HEK293 (cell line): ENCODE data around the gene ITPA.
A peak's percentile ranks its signal among the peaks of the same experiment; 100 is the strongest.

ENCODE experiments used
- CTCF ChIA-PET: fragments of 350-600 bp; formaldehyde crosslinking; extraction: SDS; loops from one replicate; lab custom pipeline; 2021; ENCODE audit warnings: antibody characterized with exemption; lab: Yijun Ruan, JAX
- POLR2A ChIA-PET: fragments of 300-600 bp; formaldehyde crosslinking; extraction: SDS; loops from one replicate; lab custom pipeline; 2020; ENCODE audit warnings: antibody characterized with exemption, inconsistent platforms; lab: Yijun Ruan, JAX
- H3K27ac ChIP-seq: fragments of 200-500 bp; sonication (Bioruptor generic); 2 replicates; pipeline ENCODE4 v1.5.1; 2014; ENCODE audit warnings: low read depth, low read length, control low read depth, inconsistent platforms; ENCODE audit errors: extremely low read depth
- H3K36me3 ChIP-seq, 2 experiments: fragments of 200-500 bp in 1 of 2; sonication (Bioruptor generic) in 1 of 2; 1 replicate in 1 of 2; 2 replicates in 1 of 2; pipeline ENCODE4 v1.5.1; 2014 to 2017; ENCODE audit warnings: inconsistent platforms in 2 of 2, low read length in 2 of 2; ENCODE audit not compliant: control insufficient read depth in 2 of 2, insufficient read depth in 1 of 2
- H3K4me1 ChIP-seq: fragments of 200-500 bp; sonication (Bioruptor generic); 2 replicates; pipeline ENCODE4 v1.5.1; 2014; ENCODE audit warnings: mild to moderate bottlenecking, low read length, inconsistent platforms; ENCODE audit not compliant: control insufficient read depth, insufficient read depth
- H3K4me3 ChIP-seq: 2 replicates; pipeline ENCODE4 v1.5.1; 2011; ENCODE audit warnings: low read depth, mild to moderate bottlenecking, control low read depth, low read length, moderate library complexity
- H3K9me3 ChIP-seq: fragments of 200-500 bp; sonication (Bioruptor generic); 2 replicates; pipeline ENCODE4 v1.5.1; 2014; ENCODE audit warnings: low read depth, low read length, inconsistent platforms; ENCODE audit not compliant: control insufficient read depth, insufficient read depth
- CTCF ChIP-seq: fragments of 450-650 bp; formaldehyde crosslinking; IDR thresholded peaks from 2 replicates; pipeline ENCODE4 v1.5.1; 2016; ENCODE audit warnings: missing biosample characterization, missing genetic modification characterization
- HOXD13 ChIP-seq: sonication (generic); formaldehyde crosslinking; IDR thresholded peaks from 2 replicates; pipeline ENCODE4 v1.8.0; 2022; ENCODE audit warnings: missing genetic modification reagents, borderline replicate concordance
- KLF9 ChIP-seq: fragments of 450-650 bp; formaldehyde crosslinking; IDR thresholded peaks from 2 replicates; pipeline ENCODE4 v1.5.1; 2016; ENCODE audit warnings: missing biosample characterization, missing genetic modification characterization, low read depth
- OSR2 ChIP-seq: fragments of 450-650 bp; formaldehyde crosslinking; IDR thresholded peaks from 2 replicates; pipeline ENCODE4 v1.5.1; 2016; ENCODE audit warnings: missing biosample characterization, missing genetic modification characterization
- PBX3 ChIP-seq: sonication (generic); formaldehyde crosslinking; IDR thresholded peaks from 2 replicates; pipeline ENCODE4 v1.8.1; 2022; ENCODE audit warnings: mild to moderate bottlenecking, moderate library complexity, missing genetic modification reagents
- YY1 ChIP-seq: fragments of 450-650 bp; formaldehyde crosslinking; IDR thresholded peaks from 2 replicates; pipeline ENCODE4 v1.5.1; 2018; ENCODE audit warnings: missing biosample characterization, missing genetic modification characterization
- ZNF19 ChIP-seq: fragments of 450-650 bp; formaldehyde crosslinking; IDR thresholded peaks from 2 replicates; pipeline ENCODE4; 2016; ENCODE audit warnings: missing biosample characterization, missing genetic modification characterization, low read depth
- ZNF211 ChIP-seq: fragments of 450-650 bp; formaldehyde crosslinking; IDR thresholded peaks from 2 replicates; pipeline ENCODE4 v1.5.1; 2016; ENCODE audit warnings: low read depth, missing biosample characterization, missing genetic modification characterization
- ZNF341 ChIP-seq: fragments of 450-650 bp; formaldehyde crosslinking; IDR thresholded peaks from 2 replicates; pipeline ENCODE4; 2016; ENCODE audit warnings: low read depth, missing biosample characterization, missing genetic modification characterization
- ZNF48 ChIP-seq: fragments of 450-650 bp; formaldehyde crosslinking; IDR thresholded peaks from 2 replicates; pipeline ENCODE4 v1.5.1; 2016; ENCODE audit warnings: missing biosample characterization, missing genetic modification characterization
- ZNF549 ChIP-seq: fragments of 450-650 bp; IDR thresholded peaks from 2 replicates; pipeline ENCODE4 v1.5.1; 2018; ENCODE audit warnings: missing biosample characterization, missing genetic modification characterization, mild to moderate bottlenecking, inconsistent platforms, moderate library complexity
- ZNF626 ChIP-seq: fragments of 450-650 bp; sonication (Bioruptor Pico); formaldehyde crosslinking; IDR thresholded peaks from 2 replicates; pipeline ENCODE4 v1.5.1; 2018; ENCODE audit warnings: missing biosample characterization, missing genetic modification characterization, inconsistent platforms
- ZNF701 ChIP-seq: fragments of 450-650 bp; formaldehyde crosslinking; IDR thresholded peaks from 2 replicates; pipeline ENCODE4 v1.5.1; 2016; ENCODE audit warnings: missing biosample characterization, missing genetic modification characterization
- ZNF76 ChIP-seq: fragments of 450-650 bp; formaldehyde crosslinking; IDR thresholded peaks from 2 replicates; pipeline ENCODE4; 2016; ENCODE audit warnings: low read depth, missing biosample characterization, missing genetic modification characterization, borderline replicate concordance
- ZNF837 ChIP-seq: fragments of 450-650 bp; formaldehyde crosslinking; IDR thresholded peaks from 2 replicates; pipeline ENCODE4 v1.5.1; 2016; ENCODE audit warnings: missing biosample characterization, missing genetic modification characterization

ITPA gene

GRCh38 chr20:3233991-3234498 is 24.7 kb downstream of the ITPA start:
- ChIA-PET CTCF (no interaction called here), POLR2A (no interaction called here)
- no peaks in the 10 kb centered on the region for H3K36me3 ChIP-seq
- no peaks in the 10 kb centered on the region for H3K4me1 ChIP-seq
- H3K4me3 ChIP-seq, result no peak overlapping the region
- H3K9me3 ChIP-seq, result no peaks in the 10 kb centered on the region
- H3K27ac ChIP-seq, result no peak overlapping the region
- no peak for TF ChIP-seq ZNF701 (tag by site-specific recombination)
- TF ChIP-seq ZNF211 (tag by site-specific recombination), result no peak
- no peak for TF ChIP-seq ZNF48 (tag by site-specific recombination)
- no peak for TF ChIP-seq CTCF (tag by site-specific recombination)
- no peak for TF ChIP-seq PBX3 (CRISPR knock-in tag)
- TF ChIP-seq ZNF837 (tag by site-specific recombination), result no peak

DNA sequence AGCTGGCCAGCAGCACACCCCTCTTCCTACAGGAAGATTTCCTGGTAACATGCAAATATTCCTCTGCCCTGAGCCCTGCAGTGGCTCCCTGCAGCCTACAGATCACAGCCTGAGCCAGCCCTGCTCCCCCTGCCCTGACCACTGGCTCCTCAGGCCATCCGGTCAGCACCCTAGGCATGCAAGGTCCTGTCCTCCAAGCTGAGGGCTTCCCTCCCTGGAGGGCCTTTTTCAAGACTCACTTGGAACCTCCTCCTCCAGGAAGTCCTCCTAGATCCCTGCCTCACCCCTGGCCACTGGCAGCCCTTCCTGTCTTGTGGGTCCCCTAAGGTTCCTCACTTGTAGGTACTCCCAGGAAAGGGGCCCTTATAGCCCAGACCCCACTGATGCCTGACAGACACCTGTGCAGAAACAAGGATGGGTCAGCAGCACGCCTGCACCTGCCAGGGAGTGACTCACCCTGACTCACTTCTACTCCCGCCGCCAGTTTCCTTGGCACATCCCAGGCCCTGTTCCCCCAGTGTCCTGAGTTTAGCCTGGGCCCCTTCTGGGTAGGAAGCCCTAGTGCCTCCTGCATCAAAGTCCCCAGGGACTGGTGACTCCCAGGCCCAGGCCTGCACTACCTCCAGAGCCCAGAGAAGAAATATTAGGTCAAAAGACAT is 26.5 kb downstream of the ITPA start:
- no peaks in the 10 kb centered on the region for H3K4me1 ChIP-seq
- CTCF ChIA-PET, result interaction anchor here (1.6 to 1.8 kb wide), 2 partner anchors 14 to 17 kb away, joined by 4 to 5 read pairs; no protein-coding TSS in a partner anchor
- POLR2A ChIA-PET, result no interaction called here

DNA sequence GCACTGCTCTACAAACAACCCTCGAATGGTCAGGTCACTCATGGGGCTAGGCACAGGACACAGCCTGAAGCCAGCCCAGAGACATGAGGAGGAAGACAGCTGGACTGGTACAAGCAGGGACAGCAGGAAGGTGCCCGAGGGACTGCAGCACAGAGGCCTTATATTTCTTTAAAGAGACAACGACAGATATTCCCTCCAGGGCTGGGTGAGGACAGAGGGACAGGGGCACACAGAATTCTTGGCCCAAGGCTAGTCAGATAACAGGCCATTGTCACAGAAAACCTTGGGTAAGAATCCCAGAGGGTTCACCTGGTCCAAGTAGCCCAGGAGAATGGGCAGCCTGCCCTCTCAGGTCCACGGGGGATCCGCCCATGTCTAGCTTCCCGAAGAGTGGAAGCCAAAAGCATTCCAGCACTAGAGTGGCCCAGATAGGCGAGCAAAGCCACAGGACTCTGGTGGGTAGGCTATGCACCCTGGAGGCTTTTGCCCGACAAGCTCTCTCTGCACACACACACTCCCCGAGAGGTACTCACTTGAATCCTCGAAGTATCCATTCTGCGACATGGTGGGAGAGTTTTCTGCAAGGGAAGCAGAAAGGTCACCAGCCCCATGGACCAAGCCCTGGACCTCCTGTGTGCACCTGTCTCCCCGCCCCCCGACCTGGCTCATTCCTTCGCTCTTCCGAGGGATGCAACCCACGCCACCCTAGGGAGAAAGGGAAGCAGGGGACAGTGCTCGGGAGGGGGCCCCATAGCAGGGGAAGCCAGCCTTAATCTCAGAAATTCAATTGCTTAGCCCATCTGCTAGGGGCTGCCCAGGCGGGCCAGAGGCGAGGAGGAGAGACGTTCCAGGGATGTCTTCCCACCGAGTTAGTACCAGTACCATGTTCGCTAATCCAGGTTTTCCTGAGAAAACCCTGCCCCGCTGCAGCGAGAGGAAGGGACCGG is 28.0 kb downstream of the ITPA start:
- Histone ChIP-seq H3K4me1 (no peaks in the 10 kb centered on the region), H3K4me3 (no peak overlapping the region), H3K9me3 (no peaks in the 10 kb centered on the region), H3K27ac (no peak overlapping the region), H3K36me3 (no peaks in the 10 kb centered on the region)
- POLR2A ChIA-PET, result no interaction called here
- TF ChIP-seq ZNF626 (tag by site-specific recombination) (no peak), YY1 (tag by site-specific recombination) (no peak), ZNF19 (tag by site-specific recombination) (no peak), ZNF341 (tag by site-specific recombination) (0 out of 2 replicates have a peak, but pooled peaks have one; percentile 17), ZNF76 (no peak), KLF9 (tag by site-specific recombination) (no peak), HOXD13 (CRISPR knock-in tag) (no peak)
- CTCF ChIA-PET, result interaction anchor here (0.6 to 1.6 kb wide), 6 partner anchors 13 to 308 kb away, joined by 3 to 5 read pairs (median 4); no protein-coding TSS in a partner anchor

More for the DNA sequence above, 26.5 kb downstream of the ITPA start:
- TF ChIP-seq ZNF549 (tag by site-specific recombination) (no peak), OSR2 (tag by site-specific recombination) (0 out of 2 replicates have a peak, but pooled peaks have one; percentile 26)
- TF ChIP-seq, all 188 proteins: peak for 1
- H3K9me3 ChIP-seq, result no peaks in the 10 kb centered on the region
- H3K27ac ChIP-seq, result no peak overlapping the region
- no peak overlapping the region for H3K4me3 ChIP-seq
- no peaks in the 10 kb centered on the region for H3K36me3 ChIP-seq
